Gastroesophageal sphincter (tissue), 3 donors: ENCODE measurements around the gene INPP5A.

Experiments used
- CTCF ChIP-seq, 4 experiments: fragments of 200-600 bp in 2 of 4; fragments of 450-650 bp in 2 of 4; sonication (generic) in 1 of 4; IDR thresholded peaks; one replicate each; pipeline ENCODE4 v1.5.1; 2017 to 2019; ENCODE audit warnings: antibody characterized with exemption in 4 of 4, mild to moderate bottlenecking in 2 of 4, moderate library complexity in 2 of 4
- EP300 ChIP-seq: sonication (generic); formaldehyde crosslinking; IDR thresholded peaks from one replicate; pipeline ENCODE4 v1.6.1; 2017; ENCODE audit warnings: antibody characterized with exemption, mild to moderate bottlenecking
- POLR2A ChIP-seq, 2 donors: fragments of 450-650 bp; IDR thresholded peaks; one replicate each; pipeline ENCODE4 v1.6.1; 2017; ENCODE audit warnings: antibody characterized with exemption in 2 of 2, mild to moderate bottlenecking in 2 of 2, moderate library complexity in 1 of 2
- POLR2AphosphoS5 ChIP-seq: sonication (generic); formaldehyde crosslinking; IDR thresholded peaks from one replicate; pipeline ENCODE4 v1.6.1; 2017; ENCODE audit warnings: antibody characterized with exemption

- TF ChIP-seq CTCF (IDR thresholded peaks at IDR 0.05) (no peak), POLR2A (IDR thresholded peaks at IDR 0.05) (no peak), POLR2AphosphoS5 (no peak), EP300 (no peak)
These were observed 18.3 kb downstream of the INPP5A start for GRCh38 chr10:132555648-132556575.
